ENCODE measurements around the gene FLOT2. TPM values are rescaled to one million over a fixed set of nuclear protein-coding genes. Genes with fewer than 3 reads are reported as not detected.
"Not testable (repeated sequence)": the region's sequence is repeated elsewhere in the genome, so short reads cannot be mapped to it uniquely, and the experiment has no call there.

Gene FLOT2
- total RNA-seq, 1 experiment from 2014 or later, result 118 TPM

GRCh38 chr17:28878158-28878910, 19.2 kb downstream of the FLOT2 start:
- BruUV-seq (replicated peaks), result no TSS peak
- CTCF ChIA-PET, result interaction anchor here (0.8 to 2.0 kb wide), 5 partner anchors 15 to 151 kb away, joined by 3 to 12 read pairs (median 3); partner anchors contain the start of gene TLCD1
- Histone ChIP-seq H3K36me3 (ENCODE audit: low read depth) (no peaks in the 10 kb centered on the region), H2AFZ (no peak overlapping the region), H3F3A (ENCODE audit: insufficient read depth, low read depth) (peaks cover 6% of the 10 kb centered on the region; the same call in 1 of the 2 replicates), H3K4me3 (no peak overlapping the region), H4K20me1 (ENCODE audit: insufficient read depth) (no peaks in the 10 kb centered on the region), H3K4me2 (no peak overlapping the region), H3K27ac (peak overlapping the region; percentile 11), H3K9me3 (ENCODE audit: insufficient read depth, low read depth) (no peaks in the 10 kb centered on the region), H3K27me3 (ENCODE audit: insufficient read depth, low read depth) (no peaks in the 10 kb centered on the region), H3K4me1 (replicated peaks; ENCODE audit: insufficient read depth) (peaks cover 9% of the 10 kb centered on the region; the same call in 1 of the 2 replicates), H3K9me2 (ENCODE audit: insufficient read depth) (no peaks in the 10 kb centered on the region), H3K79me2 (ENCODE audit: low read depth) (no peaks in the 10 kb centered on the region)
- DNase-seq, result no peak
- POLR2A ChIA-PET (ENCODE audit: unreplicated experiment), result interaction anchor here (0.6 kb wide), 1 partner anchor 124 kb away, joined by 7 read pairs; no protein-coding TSS in a partner anchor
- TF ChIP-seq CTCF (conservative IDR thresholded peaks at IDR 0.05) (no peak), EZH2 (IDR thresholded peaks at IDR 0.05; ENCODE audit: low read depth) (no peak)
- intact Hi-C loops (cut with micrococcal nuclease; ENCODE audit: unreplicated experiment), result no loop called here

GRCh38 chr17:28877150-28877711, 20.3 kb downstream of the FLOT2 start:
- ChIA-PET CTCF (interaction anchor here (0.8 kb wide), 1 partner anchor 16 kb away, joined by 3 read pairs; no protein-coding TSS in a partner anchor), POLR2A (ENCODE audit: unreplicated experiment) (interaction anchor here (0.6 kb wide), 1 partner anchor 380 kb away, joined by 3 read pairs; no protein-coding TSS in a partner anchor)
- H3K4me3 ChIP-seq; H3K4me1 ChIP-seq (replicated peaks; ENCODE audit: insufficient read depth); H3K9me2 ChIP-seq (ENCODE audit: insufficient read depth); BruUV-seq (replicated peaks); DNase-seq; H3K79me2 ChIP-seq (ENCODE audit: low read depth); H4K20me1 ChIP-seq (ENCODE audit: insufficient read depth); H3K9me3 ChIP-seq (ENCODE audit: insufficient read depth, low read depth); H2AFZ ChIP-seq; H3K4me2 ChIP-seq; H3K36me3 ChIP-seq (ENCODE audit: low read depth); H3F3A ChIP-seq (ENCODE audit: insufficient read depth, low read depth); H3K27ac ChIP-seq; intact Hi-C loops (cut with micrococcal nuclease; ENCODE audit: unreplicated experiment); H3K27me3 ChIP-seq (ENCODE audit: insufficient read depth, low read depth): not testable (repeated sequence)

- Histone ChIP-seq H3F3A (ENCODE audit: insufficient read depth, low read depth) (peaks cover 6% of the 10 kb centered on the region; the same call in 1 of the 2 replicates), H3K9me3 (ENCODE audit: insufficient read depth, low read depth) (no peaks in the 10 kb centered on the region), H3K79me2 (ENCODE audit: low read depth) (no peaks in the 10 kb centered on the region), H3K4me2 (0 out of 2 replicates have a peak overlapping the region, but pooled peaks have one; percentile 9), H3K27me3 (ENCODE audit: insufficient read depth, low read depth) (no peaks in the 10 kb centered on the region), H3K4me1 (replicated peaks; ENCODE audit: insufficient read depth) (peaks cover 9% of the 10 kb centered on the region; the same call in 1 of the 2 replicates), H4K20me1 (ENCODE audit: insufficient read depth) (no peaks in the 10 kb centered on the region), H3K4me3 (no peak overlapping the region), H3K27ac (no peak overlapping the region), H3K9me2 (ENCODE audit: insufficient read depth) (no peaks in the 10 kb centered on the region), H3K36me3 (ENCODE audit: low read depth) (no peaks in the 10 kb centered on the region), H2AFZ (no peak overlapping the region)
- DNase-seq, result peak in 1 of 2 experiments; percentile 46
- TF ChIP-seq CTCF (conservative IDR thresholded peaks at IDR 0.05) (no peak), EZH2 (IDR thresholded peaks at IDR 0.05; ENCODE audit: low read depth) (no peak)
- ChIA-PET CTCF (no interaction called here), POLR2A (ENCODE audit: unreplicated experiment) (no interaction called here)
- intact Hi-C loops (cut with micrococcal nuclease; ENCODE audit: unreplicated experiment), result no loop called here
- BruUV-seq (replicated peaks), result no TSS peak
Measured at GRCh38 chr17:28875848-28876550, 21.5 kb downstream of the FLOT2 start.

All from PC-9 (cell line).